Measurements from ENCODE around the gene ZSCAN10.

GRCh38 chr16:3074860-3075522 lies 24.1 kb downstream of the ZSCAN10 start:
- TF ChIP-seq CTCF (IDR thresholded peaks at IDR 0.05 in 2 of 3, conservative IDR thresholded peaks at IDR 0.05 in 1 of 3; ENCODE audit: borderline replicate concordance in 1 of 3, insufficient read depth in 1 of 3, low read depth in 2 of 3, low read length in 2 of 3) (no peak), EZH2 (IDR thresholded peaks at IDR 0.05) (no peak), POLR2AphosphoS5 (IDR thresholded peaks at IDR 0.05; ENCODE audit: low read depth, low read length) (no peak), JUND (IDR thresholded peaks at IDR 0.05) (no peak), YY1 (IDR thresholded peaks at IDR 0.05; ENCODE audit: extremely low read depth, insufficient replicate concordance, low read depth, low read length) (no peak)

Data from HCT116 (cell line).